Measurements from ENCODE around the gene PROZ.

PROZ gene

GRCh38 chr13:113117911-113118260 is 40.6 kb upstream of the PROZ start:
- DNase-seq (ENCODE audit: low read depth), result no peak
- no peak for TF ChIP-seq CTCF (conservative IDR thresholded peaks at IDR 0.05; ENCODE audit: low read length)
- H3K4me3 ChIP-seq (ENCODE audit: low read length), result no peak overlapping the region

- DNase-seq (ENCODE audit: low read depth), result no peak
- TF ChIP-seq CTCF (conservative IDR thresholded peaks at IDR 0.05; ENCODE audit: low read length), result no peak
- no peak overlapping the region for H3K4me3 ChIP-seq (ENCODE audit: low read length)
Observed at GRCh38 chr13:113118261-113119021, 40.0 kb upstream of the PROZ start.

- no peak for TF ChIP-seq CTCF (conservative IDR thresholded peaks at IDR 0.05; ENCODE audit: low read length)
- no peak for DNase-seq (ENCODE audit: low read depth)
- H3K4me3 ChIP-seq (ENCODE audit: low read length), result no peak overlapping the region
Observed at GRCh38 chr13:113119166-113119821, 39.2 kb upstream of the PROZ start.

GRCh38 chr13:113119822-113120189 is 38.6 kb upstream of the PROZ start:
- H3K4me3 ChIP-seq (ENCODE audit: low read length), result no peak overlapping the region
- no peak for DNase-seq (ENCODE audit: low read depth)
- no peak for TF ChIP-seq CTCF (conservative IDR thresholded peaks at IDR 0.05; ENCODE audit: low read length)

- no peak for TF ChIP-seq CTCF (conservative IDR thresholded peaks at IDR 0.05; ENCODE audit: low read length)
Observed at GRCh38 chr13:113120300-113121182, 37.9 kb upstream of the PROZ start.

GRCh38 chr13:113121183-113121927 is 37.1 kb upstream of the PROZ start:
- DNase-seq (ENCODE audit: low read depth), result no peak
- TF ChIP-seq CTCF (conservative IDR thresholded peaks at IDR 0.05; ENCODE audit: low read length), result no peak
- no peak overlapping the region for H3K4me3 ChIP-seq (ENCODE audit: low read length)

More at GRCh38 chr13:113120300-113121182, 37.9 kb upstream of the PROZ start:
- DNase-seq (ENCODE audit: low read depth), result no peak
- H3K4me3 ChIP-seq (ENCODE audit: low read length), result no peak overlapping the region

Data from AG10803 (cell line).